Erythroblast (primary cell): ENCODE measurements around the gene ACP2.

Source experiments
- GATA1 ChIP-seq: IDR thresholded peaks from 2 replicates; pipeline ENCODE4 v1.6.1; 2011; ENCODE audit warnings: low read depth, mild to moderate bottlenecking, control low read depth, low read length, moderate library complexity
- POLR2A ChIP-seq: IDR thresholded peaks from 2 replicates; pipeline ENCODE4 v1.6.1; 2011; ENCODE audit warnings: mild to moderate bottlenecking, low read length

DNA sequence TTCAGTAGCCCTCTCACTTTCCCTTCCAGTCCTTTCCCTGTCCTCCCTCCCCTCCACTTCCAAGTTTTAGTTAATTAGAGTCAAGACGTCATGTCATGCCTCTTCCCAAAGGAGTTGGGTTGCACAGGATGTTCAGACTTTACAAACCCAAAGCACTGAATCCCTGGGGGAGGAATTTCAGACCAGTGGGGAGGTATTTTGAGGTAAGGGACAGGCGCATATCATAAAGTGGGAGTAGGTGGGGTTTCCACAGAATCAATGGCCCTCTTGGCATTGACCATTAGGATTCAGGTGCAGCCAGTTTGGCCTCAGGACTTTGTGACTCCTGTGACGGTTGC, 733 bp upstream of the ACP2 start:
- TF ChIP-seq POLR2A, result no peak
- TF ChIP-seq GATA1, result no peak
